NB4 (cell line): ENCODE results near the gene PHF14.
"Not testable (repeated sequence)": the region's sequence is repeated elsewhere in the genome, so short reads cannot be mapped to it uniquely, and the experiment has no call there.

Experiments
- CTCF ChIP-seq: IDR thresholded peaks from one replicate; pipeline ENCODE4 v1.5.1; 2012; ENCODE audit warnings: low read depth, low read length
- MYC ChIP-seq: IDR thresholded peaks from 2 replicates; pipeline ENCODE4 v1.6.1; 2011; ENCODE audit warnings: low read depth, low read length

GRCh38 chr7:10928203-10928602 is 45.5 kb upstream of the PHF14 start:
- not testable (repeated sequence) for TF ChIP-seq CTCF, MYC
